Measurements from ENCODE around the gene TEAD1. TPM values are rescaled to one million over a fixed set of nuclear protein-coding genes. Genes with fewer than 3 reads are reported as not detected.

Gene TEAD1
- total RNA-seq, 1 donor from 2014 or later: 17.6 TPM

- DNase-seq (ENCODE audit: low read depth) (no peak), FAIRE-seq (no peak)
Measured at GRCh38 chr11:12793506-12793905, 119.3 kb downstream of the TEAD1 start.

GRCh38 chr11:12794576-12795230 lies 120.5 kb downstream of the TEAD1 start:
- no peak overlapping the region for H3K4me3 ChIP-seq (ENCODE audit: low read depth, low read length)
- H3K27me3 ChIP-seq (ENCODE audit: control insufficient read depth, insufficient read depth, low read length): no peaks in the 10 kb centered on the region
- DNase-seq (ENCODE audit: low read depth) (no peak), FAIRE-seq (no peak)
- peaks cover 3% of the 10 kb centered on the region for H3K36me3 ChIP-seq (ENCODE audit: control insufficient read depth, insufficient read depth, low read length)
- TF ChIP-seq, protein P1, sequence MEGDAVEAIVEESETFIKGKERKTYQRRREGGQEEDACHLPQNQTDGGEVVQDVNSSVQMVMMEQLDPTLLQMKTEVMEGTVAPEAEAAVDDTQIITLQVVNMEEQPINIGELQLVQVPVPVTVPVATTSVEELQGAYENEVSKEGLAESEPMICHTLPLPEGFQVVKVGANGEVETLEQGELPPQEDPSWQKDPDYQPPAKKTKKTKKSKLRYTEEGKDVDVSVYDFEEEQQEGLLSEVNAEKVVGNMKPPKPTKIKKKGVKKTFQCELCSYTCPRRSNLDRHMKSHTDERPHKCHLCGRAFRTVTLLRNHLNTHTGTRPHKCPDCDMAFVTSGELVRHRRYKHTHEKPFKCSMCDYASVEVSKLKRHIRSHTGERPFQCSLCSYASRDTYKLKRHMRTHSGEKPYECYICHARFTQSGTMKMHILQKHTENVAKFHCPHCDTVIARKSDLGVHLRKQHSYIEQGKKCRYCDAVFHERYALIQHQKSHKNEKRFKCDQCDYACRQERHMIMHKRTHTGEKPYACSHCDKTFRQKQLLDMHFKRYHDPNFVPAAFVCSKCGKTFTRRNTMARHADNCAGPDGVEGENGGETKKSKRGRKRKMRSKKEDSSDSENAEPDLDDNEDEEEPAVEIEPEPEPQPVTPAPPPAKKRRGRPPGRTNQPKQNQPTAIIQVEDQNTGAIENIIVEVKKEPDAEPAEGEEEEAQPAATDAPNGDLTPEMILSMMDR (IDR thresholded peaks at IDR 0.05; ENCODE audit: insufficient read depth, low read length, severe bottlenecking): no peak

More at GRCh38 chr11:12793506-12793905, 119.3 kb downstream of the TEAD1 start:
- Histone ChIP-seq H3K36me3 (ENCODE audit: control insufficient read depth, insufficient read depth, low read length) (peaks cover 4% of the 10 kb centered on the region), H3K27me3 (ENCODE audit: control insufficient read depth, insufficient read depth, low read length) (no peaks in the 10 kb centered on the region), H3K4me3 (ENCODE audit: low read depth, low read length) (no peak overlapping the region)
- TF ChIP-seq, protein P1 (IDR thresholded peaks at IDR 0.05; ENCODE audit: insufficient read depth, low read length, severe bottlenecking): no peak

- TF ChIP-seq, protein P1 (IDR thresholded peaks at IDR 0.05; ENCODE audit: insufficient read depth, low read length, severe bottlenecking): no peak
- no peaks in the 10 kb centered on the region for H3K27me3 ChIP-seq (ENCODE audit: control insufficient read depth, insufficient read depth, low read length)
- FAIRE-seq (no peak), DNase-seq (ENCODE audit: low read depth) (no peak)
- H3K36me3 ChIP-seq (ENCODE audit: control insufficient read depth, insufficient read depth, low read length): peaks cover 2% of the 10 kb centered on the region
- H3K4me3 ChIP-seq (ENCODE audit: low read depth, low read length): no peak overlapping the region
Measured at GRCh38 chr11:12797996-12798395, 123.8 kb downstream of the TEAD1 start.

DNA sequence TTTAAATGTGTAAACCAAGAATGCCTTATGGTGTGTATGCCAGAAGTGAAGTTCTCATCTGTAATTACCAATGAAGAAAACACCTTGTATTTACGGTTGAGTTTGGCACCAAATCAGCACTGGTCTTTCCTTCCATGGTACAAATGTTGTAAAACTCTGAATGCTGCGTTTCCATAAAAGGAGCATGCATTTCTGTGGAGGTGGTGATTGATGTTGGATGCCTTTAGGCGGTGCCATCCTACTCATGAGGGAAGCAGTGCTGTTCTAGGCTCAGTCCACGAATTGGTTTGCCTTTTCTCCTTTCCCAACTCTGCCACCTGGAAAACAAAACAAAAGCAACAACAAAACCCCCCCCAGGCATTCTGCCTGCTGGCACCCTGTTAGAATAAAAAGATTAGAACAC lies 124.4 kb downstream of the TEAD1 start:
- no peaks in the 10 kb centered on the region for H3K27me3 ChIP-seq (ENCODE audit: control insufficient read depth, insufficient read depth, low read length)
- FAIRE-seq (no peak), DNase-seq (ENCODE audit: low read depth) (peak; percentile 71)
- peaks cover 2% of the 10 kb centered on the region for H3K36me3 ChIP-seq (ENCODE audit: control insufficient read depth, insufficient read depth, low read length)
- TF ChIP-seq, protein P1 (IDR thresholded peaks at IDR 0.05; ENCODE audit: insufficient read depth, low read length, severe bottlenecking): no peak
- H3K4me3 ChIP-seq (ENCODE audit: low read depth, low read length): no peak overlapping the region

GRCh38 chr11:12799334-12799835 lies 125.2 kb downstream of the TEAD1 start:
- FAIRE-seq (no peak), DNase-seq (ENCODE audit: low read depth) (no peak)
- Histone ChIP-seq H3K4me3 (ENCODE audit: low read depth, low read length) (no peak overlapping the region), H3K36me3 (ENCODE audit: control insufficient read depth, insufficient read depth, low read length) (peaks cover 2% of the 10 kb centered on the region), H3K27me3 (ENCODE audit: control insufficient read depth, insufficient read depth, low read length) (no peaks in the 10 kb centered on the region)
- TF ChIP-seq, protein P1 (IDR thresholded peaks at IDR 0.05; ENCODE audit: insufficient read depth, low read length, severe bottlenecking): no peak

All from bronchial epithelial cell (primary cell).